ENCODE results near the gene EPS15.

The EPS15 gene

GRCh38 chr1:51525295-51525694 lies 6.2 kb upstream of the EPS15 start:
- H3K9me3 ChIP-seq (ENCODE audit: control insufficient read depth in 2 of 2, low read length in 2 of 2) = no peaks in the 10 kb centered on the region
- H3K36me3 ChIP-seq (ENCODE audit: control insufficient read depth in 2 of 2, insufficient read depth in 2 of 2, low read length in 2 of 2) = no peaks in the 10 kb centered on the region
- H3K4me3 ChIP-seq (ENCODE audit: low read length in 2 of 2) = no peak overlapping the region
- H3K4me1 ChIP-seq (ENCODE audit: control insufficient read depth in 2 of 2, insufficient read depth in 2 of 2, low read length in 2 of 2) = peaks cover 2 to 9% of the 10 kb centered on the region in 2 donors
- no peak overlapping the region for H3K9ac ChIP-seq (ENCODE audit: low read depth in 1 of 2, low read length in 2 of 2)
- H3K27me3 ChIP-seq (ENCODE audit: control insufficient read depth in 2 of 2, insufficient read depth in 2 of 2, low read length in 2 of 2) = no peaks in the 10 kb centered on the region
- H3K27ac ChIP-seq (ENCODE audit: low read depth in 2 of 2, low read length in 2 of 2) = no peak overlapping the region

- Histone ChIP-seq H3K36me3 (ENCODE audit: control insufficient read depth in 2 of 2, insufficient read depth in 2 of 2, low read length in 2 of 2) (no peaks in the 10 kb centered on the region), H3K9ac (ENCODE audit: low read depth in 1 of 2, low read length in 2 of 2) (no peak overlapping the region), H3K27ac (ENCODE audit: low read depth in 2 of 2, low read length in 2 of 2) (no peak overlapping the region)
Observed at GRCh38 chr1:51524817-51525216, 5.8 kb upstream of the EPS15 start.

GRCh38 chr1:51523931-51524330 lies 4.9 kb upstream of the EPS15 start:
- Histone ChIP-seq H3K27me3 (ENCODE audit: control insufficient read depth in 2 of 2, insufficient read depth in 2 of 2, low read length in 2 of 2) (no peaks in the 10 kb centered on the region), H3K4me3 (ENCODE audit: low read length in 2 of 2) (no peak overlapping the region), H3K9me3 (ENCODE audit: control insufficient read depth in 2 of 2, low read length in 2 of 2) (no peaks in the 10 kb centered on the region), H3K27ac (ENCODE audit: low read depth in 2 of 2, low read length in 2 of 2) (no peak overlapping the region), H3K4me1 (ENCODE audit: control insufficient read depth in 2 of 2, insufficient read depth in 2 of 2, low read length in 2 of 2) (peaks cover 2 to 16% of the 10 kb centered on the region in 2 donors), H3K9ac (ENCODE audit: low read depth in 1 of 2, low read length in 2 of 2) (no peak overlapping the region), H3K36me3 (ENCODE audit: control insufficient read depth in 2 of 2, insufficient read depth in 2 of 2, low read length in 2 of 2) (no peaks in the 10 kb centered on the region)

More at GRCh38 chr1:51524817-51525216, 5.8 kb upstream of the EPS15 start:
- no peak overlapping the region for H3K4me3 ChIP-seq (ENCODE audit: low read length in 2 of 2)
- no peaks in the 10 kb centered on the region for H3K9me3 ChIP-seq (ENCODE audit: control insufficient read depth in 2 of 2, low read length in 2 of 2)
- H3K4me1 ChIP-seq (ENCODE audit: control insufficient read depth in 2 of 2, insufficient read depth in 2 of 2, low read length in 2 of 2) = peaks cover 2 to 13% of the 10 kb centered on the region in 2 donors
- no peaks in the 10 kb centered on the region for H3K27me3 ChIP-seq (ENCODE audit: control insufficient read depth in 2 of 2, insufficient read depth in 2 of 2, low read length in 2 of 2)

GRCh38 chr1:51520700-51521248 lies 1.7 kb upstream of the EPS15 start:
- H3K27ac ChIP-seq (ENCODE audit: low read depth in 2 of 2, low read length in 2 of 2) = peak overlapping the region; percentile 13 to 81
- H3K27me3 ChIP-seq (ENCODE audit: control insufficient read depth in 2 of 2, insufficient read depth in 2 of 2, low read length in 2 of 2) = no peaks in the 10 kb centered on the region
- H3K4me1 ChIP-seq (ENCODE audit: control insufficient read depth in 2 of 2, insufficient read depth in 2 of 2, low read length in 2 of 2) = peaks cover 22 to 41% of the 10 kb centered on the region in 2 donors
- H3K9ac ChIP-seq (ENCODE audit: low read depth in 1 of 2, low read length in 2 of 2) = no peak overlapping the region
- H3K36me3 ChIP-seq (ENCODE audit: control insufficient read depth in 2 of 2, insufficient read depth in 2 of 2, low read length in 2 of 2) = no peaks in the 10 kb centered on the region
- no peaks in the 10 kb centered on the region for H3K9me3 ChIP-seq (ENCODE audit: control insufficient read depth in 2 of 2, low read length in 2 of 2)
- no peak overlapping the region for H3K4me3 ChIP-seq (ENCODE audit: low read length in 2 of 2)

GRCh38 chr1:51519865-51520699 lies 1.0 kb upstream of the EPS15 start:
- Histone ChIP-seq H3K4me3 (ENCODE audit: low read length in 2 of 2) (peak overlapping the region; percentile 41 to 62), H3K36me3 (ENCODE audit: control insufficient read depth in 2 of 2, insufficient read depth in 2 of 2, low read length in 2 of 2) (no peaks in the 10 kb centered on the region), H3K9ac (ENCODE audit: low read depth in 1 of 2, low read length in 2 of 2) (peak overlapping the region in 1 of 2 donors; percentile 42), H3K27ac (ENCODE audit: low read depth in 2 of 2, low read length in 2 of 2) (peak overlapping the region; percentile 13 to 81), H3K27me3 (ENCODE audit: control insufficient read depth in 2 of 2, insufficient read depth in 2 of 2, low read length in 2 of 2) (no peaks in the 10 kb centered on the region), H3K9me3 (ENCODE audit: control insufficient read depth in 2 of 2, low read length in 2 of 2) (no peaks in the 10 kb centered on the region), H3K4me1 (ENCODE audit: control insufficient read depth in 2 of 2, insufficient read depth in 2 of 2, low read length in 2 of 2) (peaks cover 23 to 46% of the 10 kb centered on the region in 2 donors)

GRCh38 chr1:51518586-51519047 lies 449 bp downstream of the EPS15 start:
- no peaks in the 10 kb centered on the region for H3K9me3 ChIP-seq (ENCODE audit: control insufficient read depth in 2 of 2, low read length in 2 of 2)
- peak overlapping the region; percentile 97 to 98 for H3K27ac ChIP-seq (ENCODE audit: low read depth in 2 of 2, low read length in 2 of 2)
- no peaks in the 10 kb centered on the region for H3K27me3 ChIP-seq (ENCODE audit: control insufficient read depth in 2 of 2, insufficient read depth in 2 of 2, low read length in 2 of 2)
- no peaks in the 10 kb centered on the region for H3K36me3 ChIP-seq (ENCODE audit: control insufficient read depth in 2 of 2, insufficient read depth in 2 of 2, low read length in 2 of 2)
- peaks cover 27 to 58% of the 10 kb centered on the region in 2 donors for H3K4me1 ChIP-seq (ENCODE audit: control insufficient read depth in 2 of 2, insufficient read depth in 2 of 2, low read length in 2 of 2)
- peak overlapping the region; percentile 92 to 100 for H3K9ac ChIP-seq (ENCODE audit: low read depth in 1 of 2, low read length in 2 of 2)
- peak overlapping the region; percentile 90 to 92 for H3K4me3 ChIP-seq (ENCODE audit: low read length in 2 of 2)

- Histone ChIP-seq H3K27ac (ENCODE audit: low read depth in 2 of 2, low read length in 2 of 2) (peak overlapping the region; percentile 97 to 98), H3K4me1 (ENCODE audit: control insufficient read depth in 2 of 2, insufficient read depth in 2 of 2, low read length in 2 of 2) (peaks cover 27 to 58% of the 10 kb centered on the region in 2 donors), H3K9ac (ENCODE audit: low read depth in 1 of 2, low read length in 2 of 2) (peak overlapping the region; percentile 92 to 100), H3K9me3 (ENCODE audit: control insufficient read depth in 2 of 2, low read length in 2 of 2) (no peaks in the 10 kb centered on the region), H3K36me3 (ENCODE audit: control insufficient read depth in 2 of 2, insufficient read depth in 2 of 2, low read length in 2 of 2) (no peaks in the 10 kb centered on the region), H3K27me3 (ENCODE audit: control insufficient read depth in 2 of 2, insufficient read depth in 2 of 2, low read length in 2 of 2) (no peaks in the 10 kb centered on the region), H3K4me3 (ENCODE audit: low read length in 2 of 2) (peak overlapping the region; percentile 90 to 92)
Observed at GRCh38 chr1:51518033-51518585, 957 bp downstream of the EPS15 start.

GRCh38 chr1:51517361-51518032 lies 1.6 kb downstream of the EPS15 start:
- Histone ChIP-seq H3K27ac (ENCODE audit: low read depth in 2 of 2, low read length in 2 of 2) (peak overlapping the region; percentile 97 to 98), H3K27me3 (ENCODE audit: control insufficient read depth in 2 of 2, insufficient read depth in 2 of 2, low read length in 2 of 2) (no peaks in the 10 kb centered on the region), H3K9ac (ENCODE audit: low read depth in 1 of 2, low read length in 2 of 2) (peak overlapping the region; percentile 92 to 100), H3K36me3 (ENCODE audit: control insufficient read depth in 2 of 2, insufficient read depth in 2 of 2, low read length in 2 of 2) (no peaks in the 10 kb centered on the region), H3K4me3 (ENCODE audit: low read length in 2 of 2) (peak overlapping the region; percentile 90 to 92), H3K4me1 (ENCODE audit: control insufficient read depth in 2 of 2, insufficient read depth in 2 of 2, low read length in 2 of 2) (peaks cover 29 to 58% of the 10 kb centered on the region in 2 donors), H3K9me3 (ENCODE audit: control insufficient read depth in 2 of 2, low read length in 2 of 2) (no peaks in the 10 kb centered on the region)

- Histone ChIP-seq H3K9ac (ENCODE audit: low read depth in 1 of 2, low read length in 2 of 2) (peak overlapping the region; percentile 15 to 92), H3K36me3 (ENCODE audit: control insufficient read depth in 2 of 2, insufficient read depth in 2 of 2, low read length in 2 of 2) (no peaks in the 10 kb centered on the region), H3K4me3 (ENCODE audit: low read length in 2 of 2) (peak overlapping the region; percentile 90 to 92), H3K4me1 (ENCODE audit: control insufficient read depth in 2 of 2, insufficient read depth in 2 of 2, low read length in 2 of 2) (peaks cover 29 to 58% of the 10 kb centered on the region in 2 donors), H3K27me3 (ENCODE audit: control insufficient read depth in 2 of 2, insufficient read depth in 2 of 2, low read length in 2 of 2) (no peaks in the 10 kb centered on the region), H3K9me3 (ENCODE audit: control insufficient read depth in 2 of 2, low read length in 2 of 2) (no peaks in the 10 kb centered on the region), H3K27ac (ENCODE audit: low read depth in 2 of 2, low read length in 2 of 2) (peak overlapping the region; percentile 97 to 98)
Observed at GRCh38 chr1:51516649-51517158, 2.4 kb downstream of the EPS15 start.
